HG03280 (cell line): ENCODE data around the gene DCC.
"Not testable (repeated sequence)": the region's sequence is repeated elsewhere in the genome, so short reads cannot be mapped to it uniquely, and the experiment has no call there.

Experiments used
- ATAC-seq: cut with Tn5 transposase; IDR thresholded peaks from one replicate; pipeline ENCODE4 v1.9.1; 2021; ENCODE audit warnings: mild to moderate bottlenecking, moderate library complexity; ENCODE audit not compliant: unreplicated experiment

The DCC gene

GRCh38 chr18:53458944-53459580 is 1119.1 kb downstream of the DCC start:
- no peak for ATAC-seq

GRCh38 chr18:53467756-53468155 is 1127.8 kb downstream of the DCC start:
- ATAC-seq: no peak

- ATAC-seq: not testable (repeated sequence)
Measured at GRCh38 chr18:53468173-53468572, 1128.2 kb downstream of the DCC start.

GRCh38 chr18:53472546-53472945 is 1132.5 kb downstream of the DCC start:
- no peak for ATAC-seq

GRCh38 chr18:53478155-53478554 is 1138.2 kb downstream of the DCC start:
- ATAC-seq: no peak

- ATAC-seq: no peak
Measured at GRCh38 chr18:53486296-53486695, 1146.3 kb downstream of the DCC start.

- ATAC-seq: no peak
Measured at GRCh38 chr18:53489266-53489665, 1149.3 kb downstream of the DCC start.

- no peak for ATAC-seq
Measured at GRCh38 chr18:53490019-53490418, 1150.0 kb downstream of the DCC start.

- no peak for ATAC-seq
Measured at GRCh38 chr18:53496028-53496427, 1156.0 kb downstream of the DCC start.

GRCh38 chr18:53503914-53504441 is 1164.0 kb downstream of the DCC start:
- no peak for ATAC-seq

- ATAC-seq: no peak
Measured at GRCh38 chr18:53508529-53508928, 1168.5 kb downstream of the DCC start.

- no peak for ATAC-seq
Measured at GRCh38 chr18:53509886-53510285, 1169.9 kb downstream of the DCC start.

GRCh38 chr18:53511725-53512124 is 1171.7 kb downstream of the DCC start:
- not testable (repeated sequence) for ATAC-seq

GRCh38 chr18:53521068-53521467 is 1181.1 kb downstream of the DCC start:
- ATAC-seq: no peak

GRCh38 chr18:53526101-53526870 is 1186.3 kb downstream of the DCC start:
- ATAC-seq: no peak

GRCh38 chr18:53527365-53527764 is 1187.4 kb downstream of the DCC start:
- no peak for ATAC-seq

GRCh38 chr18:53531187-53531586 is 1191.2 kb downstream of the DCC start:
- ATAC-seq: no peak

GRCh38 chr18:53531896-53532295 is 1191.9 kb downstream of the DCC start:
- ATAC-seq: no peak

- ATAC-seq: no peak
Measured at GRCh38 chr18:53534203-53534602, 1194.2 kb downstream of the DCC start.

- no peak for ATAC-seq
Measured at GRCh38 chr18:53534695-53535094, 1194.7 kb downstream of the DCC start.

- no peak for ATAC-seq
Measured at GRCh38 chr18:53536908-53537307, 1196.9 kb downstream of the DCC start.

- no peak for ATAC-seq
Measured at GRCh38 chr18:53541924-53542323, 1201.9 kb downstream of the DCC start.
